Activated CD4-positive, alpha-beta T cell treated with anti-CD3 and anti-CD28 coated beads, Interleukin-2, Interleukin-4, amounts not matched to agents 100 ng/mL and 50 ng/mL, durations not matched to agents 16 hours and 8 hours (primary cell): ENCODE results near the gene PHF21A.

Experiments used
- DNase-seq: peaks from one replicate; pipeline ENCODE4 v3.0.0-alpha.2; 2020; ENCODE audit warnings: low spot score

PHF21A gene

DNA sequence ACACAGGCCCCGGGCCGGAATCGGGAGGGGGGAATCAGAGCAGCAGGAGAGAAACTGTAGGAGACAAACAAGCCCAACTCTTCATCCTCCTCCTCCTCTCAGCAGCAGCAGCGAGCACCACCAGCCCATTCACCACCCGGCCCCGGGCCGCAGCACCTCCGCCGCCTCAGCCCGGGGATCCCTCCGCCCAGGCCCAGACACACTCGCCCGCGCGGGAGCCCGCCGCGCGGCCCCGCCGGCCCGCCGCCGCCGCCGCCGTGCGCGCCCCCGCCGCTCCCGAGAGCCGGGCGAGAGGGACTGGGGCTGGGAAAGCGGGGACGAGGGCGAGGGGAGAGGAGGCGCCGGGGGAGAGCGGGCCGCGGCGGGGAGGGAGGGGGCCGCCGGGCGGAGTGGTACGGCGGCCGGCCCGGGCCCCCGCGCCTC is at the start of gene PHF21A:
TSS of gene PHF21A (minus strand) at position 154 of the 423 bp plus-strand sequence. CDS start 37,235 bp downstream, outside the sequence.
- DNase-seq = peak; percentile 91

DNA sequence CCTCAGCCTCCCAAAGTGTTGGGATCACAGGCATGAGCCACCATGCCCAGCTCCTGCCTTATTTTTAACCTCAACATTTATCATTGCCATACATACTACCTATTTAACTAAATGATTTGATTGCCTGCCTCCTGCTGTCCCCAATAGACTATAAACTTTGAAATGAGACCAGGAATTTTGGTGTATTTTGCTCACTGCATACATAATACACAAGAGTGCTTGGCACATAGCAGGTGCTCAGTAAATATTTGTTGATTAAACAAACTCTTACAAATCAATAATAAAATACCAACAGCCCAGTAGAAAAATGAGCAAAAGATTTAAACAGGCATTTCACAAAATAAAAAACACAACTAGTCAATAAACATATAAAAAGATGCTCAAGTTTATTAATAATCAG is 49.5 kb upstream of the PHF21A start:
- no peak for DNase-seq

DNA sequence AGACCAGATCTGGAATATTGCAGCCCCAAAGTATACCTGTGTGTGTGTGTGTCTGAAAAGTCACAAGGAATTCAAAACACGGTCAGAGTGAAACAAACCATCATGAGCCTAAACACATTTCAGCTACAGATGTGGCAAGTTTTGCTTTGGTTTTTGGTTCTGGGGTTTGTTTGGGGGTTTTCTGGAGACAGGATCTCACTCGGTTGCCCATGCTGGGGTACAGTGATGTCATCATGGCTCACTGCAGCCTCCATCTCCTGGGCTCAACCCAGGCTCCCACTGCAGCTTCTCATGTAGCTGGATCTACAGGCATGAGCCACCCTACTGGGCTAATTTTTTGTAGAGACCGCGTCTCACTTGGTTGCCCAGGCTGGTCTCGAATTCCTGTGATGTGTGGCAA is 41.4 kb upstream of the PHF21A start:
- peak; percentile 10 for DNase-seq

- no peak for DNase-seq
Measured at GRCh38 chr11:46161201-46161600, 39.9 kb upstream of the PHF21A start.

GRCh38 chr11:46160100-46160499 is 38.8 kb upstream of the PHF21A start:
- DNase-seq = no peak

DNA sequence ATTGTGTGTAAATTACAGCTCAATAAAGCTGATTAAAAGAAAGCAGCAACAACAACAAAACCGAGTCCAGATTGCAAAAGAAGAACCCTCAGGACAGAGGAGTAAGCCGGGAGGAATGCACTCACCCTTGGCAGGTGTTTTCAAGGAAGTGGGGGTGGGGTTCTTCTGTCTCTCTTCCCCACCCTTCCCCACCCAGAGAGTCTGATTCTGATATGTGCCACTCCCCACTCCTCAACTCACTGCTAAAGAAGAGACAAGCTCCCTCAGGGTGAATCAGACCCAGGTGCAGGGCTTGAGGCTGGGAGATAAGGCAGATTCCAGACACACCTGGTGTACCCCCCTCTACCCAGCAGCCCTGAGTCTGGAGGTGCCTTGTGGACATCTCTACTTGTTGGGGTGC is 38.4 kb upstream of the PHF21A start:
- no peak for DNase-seq

- peak; percentile 34 for DNase-seq
Measured at GRCh38 chr11:46149826-46150225, 28.6 kb upstream of the PHF21A start.

- DNase-seq = no peak
Measured at GRCh38 chr11:46149342-46149741, 28.1 kb upstream of the PHF21A start.

DNA sequence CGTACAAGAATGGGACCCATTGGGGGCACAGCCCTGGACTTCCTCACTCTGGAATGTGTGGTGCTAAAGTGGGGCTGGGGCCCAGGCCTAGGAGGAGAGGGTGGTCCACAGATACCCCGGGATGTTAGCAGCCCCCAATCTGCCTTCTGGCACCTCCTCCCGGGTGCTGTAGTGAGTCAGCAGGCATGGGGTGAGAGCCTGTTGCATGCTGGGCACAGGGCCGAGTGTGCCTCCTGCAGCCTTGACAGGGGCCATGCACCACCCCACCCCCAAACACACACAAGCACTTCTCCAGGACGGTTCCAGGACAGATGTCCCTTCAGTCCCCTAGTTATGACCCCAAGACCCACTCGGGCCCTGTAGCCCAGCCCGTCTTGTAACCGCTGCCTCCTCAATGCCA is 23.5 kb upstream of the PHF21A start:
- no peak for DNase-seq

- no peak for DNase-seq
Measured at GRCh38 chr11:46143049-46143806, 22.0 kb upstream of the PHF21A start.

DNA sequence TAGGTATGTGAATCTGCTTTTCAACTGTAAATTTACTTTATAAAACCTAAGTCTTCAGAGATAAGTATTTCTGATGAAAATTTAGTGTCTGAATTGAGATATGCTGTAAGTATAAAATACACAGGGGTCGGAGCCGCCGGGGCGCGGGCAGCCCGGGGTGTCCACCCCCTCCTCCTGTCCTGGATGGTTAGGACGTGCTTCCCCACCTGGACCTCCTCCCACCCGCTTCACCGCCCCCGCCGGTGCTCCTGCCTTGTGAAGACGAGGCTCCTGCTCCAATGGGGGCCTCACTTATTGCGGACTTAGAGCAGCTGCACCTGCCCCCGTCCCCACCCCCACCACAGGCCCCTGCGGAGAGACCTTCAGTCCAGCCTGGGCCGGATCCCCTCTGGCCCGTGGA is 21.3 kb upstream of the PHF21A start:
- no peak for DNase-seq

- DNase-seq = peak; percentile 17
Measured at GRCh38 chr11:46141597-46141996, 20.3 kb upstream of the PHF21A start.

DNA sequence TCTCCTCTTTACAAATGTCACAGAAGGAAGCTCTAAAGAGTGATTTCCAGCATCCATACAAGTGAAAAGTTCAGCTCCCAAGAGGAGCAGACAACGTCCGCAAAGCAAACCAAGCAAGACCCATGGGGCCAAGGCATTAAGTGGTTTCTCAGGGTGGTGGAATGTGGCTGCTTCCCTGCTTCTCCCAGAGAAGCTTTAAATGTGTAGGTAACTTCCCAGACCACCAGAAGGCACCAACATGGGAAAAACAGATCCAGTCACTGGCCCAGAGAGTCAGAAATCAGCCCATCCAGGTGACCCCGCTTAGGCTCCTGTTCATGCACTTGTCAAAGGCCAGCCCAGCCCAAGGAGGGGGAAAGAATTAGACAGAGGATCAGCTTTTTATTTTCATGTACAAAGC is 13.3 kb upstream of the PHF21A start:
- DNase-seq = no peak

GRCh38 chr11:46134061-46134460 is 12.8 kb upstream of the PHF21A start:
- DNase-seq = no peak

- no peak for DNase-seq
Measured at GRCh38 chr11:46133119-46133518, 11.9 kb upstream of the PHF21A start.

DNA sequence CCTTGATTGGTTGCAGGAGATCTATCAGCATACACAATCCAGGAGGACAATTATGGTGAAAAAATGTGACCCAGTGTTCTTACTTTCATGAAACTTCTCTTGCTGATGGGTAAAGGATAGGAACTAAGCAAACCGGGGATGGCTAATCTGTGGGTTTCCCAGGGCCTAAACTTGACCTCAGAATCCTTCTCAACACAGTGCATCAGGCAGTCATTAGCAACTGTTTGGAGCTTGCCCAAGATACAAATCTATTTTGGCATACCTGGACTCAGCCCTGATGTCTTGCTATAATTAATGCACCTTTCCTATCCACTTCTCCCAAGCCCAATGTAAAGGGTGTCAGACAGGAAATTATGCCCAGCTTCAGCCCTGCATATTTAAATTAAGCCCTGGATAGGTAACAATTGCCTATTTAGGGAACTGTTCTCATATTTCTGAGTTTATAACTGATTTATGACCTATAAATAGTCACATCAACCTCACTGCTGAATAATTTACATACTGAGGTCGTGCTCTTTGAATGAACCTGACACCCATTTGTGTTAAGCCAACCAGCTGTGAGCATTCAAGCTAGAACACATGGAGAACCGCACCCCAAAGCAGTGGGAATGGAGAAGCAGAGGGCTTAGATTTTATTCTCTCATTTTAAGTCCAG is 9.2 kb upstream of the PHF21A start:
- no peak for DNase-seq

DNA sequence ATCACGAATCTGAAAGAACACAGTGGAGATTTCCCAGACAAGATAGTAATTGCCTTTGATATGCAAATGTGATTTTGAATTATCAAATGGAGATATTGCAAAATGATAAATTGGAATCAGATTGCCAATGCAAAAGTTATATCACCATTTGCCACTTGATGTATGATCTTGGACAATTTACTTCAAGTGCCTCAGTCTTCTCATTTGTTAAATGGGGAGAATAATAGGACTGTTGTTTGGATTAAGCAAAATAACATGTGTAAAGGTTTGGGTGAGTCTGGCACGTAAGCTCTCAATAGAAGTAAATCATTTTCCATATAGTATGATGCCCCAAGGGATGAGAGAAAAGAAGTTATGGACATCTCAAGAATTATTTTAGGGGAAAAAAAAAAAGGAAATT is 7.9 kb upstream of the PHF21A start:
- no peak for DNase-seq

GRCh38 chr11:46127150-46127638 is 5.9 kb upstream of the PHF21A start:
- peak; percentile 81 for DNase-seq

DNA sequence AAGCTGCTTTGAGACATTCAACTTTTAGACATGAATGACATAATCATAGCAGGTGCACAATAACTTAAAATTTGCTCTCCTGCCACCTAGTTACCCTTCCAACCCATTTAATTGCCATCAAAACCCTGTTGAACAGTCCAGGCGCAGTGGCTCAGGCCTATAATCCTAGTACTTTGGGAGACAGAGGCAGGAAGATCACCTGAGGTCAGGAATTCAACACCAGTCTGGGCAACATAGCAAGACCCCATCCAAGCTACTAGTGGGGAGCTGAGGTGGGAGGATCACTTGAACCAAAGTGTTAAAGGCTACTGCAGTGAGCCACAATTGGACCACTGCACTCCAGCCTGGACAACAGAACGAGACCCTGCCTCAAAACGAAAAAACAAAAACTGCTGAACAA is 4.0 kb upstream of the PHF21A start:
- DNase-seq = no peak

GRCh38 chr11:46122945-46123715 is 1.9 kb upstream of the PHF21A start:
- DNase-seq = no peak

- peak; percentile 79 for DNase-seq
Measured at GRCh38 chr11:46121724-46122477, 647 bp upstream of the PHF21A start.
